Measurements from ENCODE around the gene SPTAN1. TPM values are rescaled to one million over a fixed set of nuclear protein-coding genes. Genes with fewer than 3 reads are reported as not detected.
A peak's percentile ranks its signal among the peaks of the same experiment; 100 is the strongest.

Gene SPTAN1
- total and polyA plus RNA-seq, 8 donors = 58.6 to 155 (median 90.9) TPM

- 73 to 85% methylated on average over 2 of the region's 2 CpGs for WGBS, 2 donors
- no peak for FAIRE-seq
- Histone ChIP-seq H3K9me3 (no peaks in the 10 kb centered on the region), H3K27me3 (no peaks in the 10 kb centered on the region), H3K36me3 (no peaks in the 10 kb centered on the region), H3K4me1 (peaks cover 0 to 18% (median 9%) of the 10 kb centered on the region in 3 donors), H3K27ac (no peak overlapping the region), H3K4me3 (no peak overlapping the region)
- no peak for TF ChIP-seq CTCF (IDR thresholded peaks at IDR 0.05)
- intact Hi-C loops (cut with DNase I) = no loop called here
- no peak for ATAC-seq
- no peak for DNase-seq
These were observed 2.2 kb upstream of the SPTAN1 start for GRCh38 chr9:128550226-128550625.

GRCh38 chr9:128550770-128551656, 1.4 kb upstream of the SPTAN1 start:
- DNase-seq (no peak), FAIRE-seq (no peak), ATAC-seq (no peak)
- Histone ChIP-seq H3K27me3 (no peaks in the 10 kb centered on the region), H3K4me1 (peaks cover 0 to 24% (median 9%) of the 10 kb centered on the region in 3 donors), H3K27ac (peak overlapping the region; percentile 52 to 77 (median 61)), H3K36me3 (no peaks in the 10 kb centered on the region), H3K4me3 (no peak overlapping the region), H3K9me3 (no peaks in the 10 kb centered on the region)
- 64 to 65% methylated on average over 11 of the region's 11 CpGs for WGBS, 2 donors
- TF ChIP-seq CTCF (IDR thresholded peaks at IDR 0.05) = no peak
- intact Hi-C loops (cut with DNase I) = no loop called here

- no peaks in the 10 kb centered on the region for H3K27me3 ChIP-seq
- no peak for FAIRE-seq
- H3K36me3 ChIP-seq = no peaks in the 10 kb centered on the region
- peak overlapping the region; percentile 52 to 77 (median 61) for H3K27ac ChIP-seq
- peak overlapping the region; percentile 95 to 99 (median 96) for H3K4me3 ChIP-seq
- no peak for ATAC-seq
- H3K4me1 ChIP-seq = peaks cover 7 to 24% (median 9%) of the 10 kb centered on the region in 3 donors
- intact Hi-C loops (cut with DNase I) = no loop called here
- no peak for TF ChIP-seq CTCF (IDR thresholded peaks at IDR 0.05)
- no peaks in the 10 kb centered on the region for H3K9me3 ChIP-seq
- WGBS, 2 donors = 3% methylated on average over 22 of the region's 22 CpGs
- no peak for DNase-seq
These were observed 682 bp upstream of the SPTAN1 start for GRCh38 chr9:128551657-128552152.

GRCh38 chr9:128552744-128553440, 505 bp downstream of the SPTAN1 start:
- no peaks in the 10 kb centered on the region for H3K9me3 ChIP-seq
- ATAC-seq (peak; percentile 39 to 58 (median 47)), FAIRE-seq (no peak), DNase-seq (peak in 4 of 6 donors; percentile 49 to 85 (median 70))
- H3K27ac ChIP-seq = peak overlapping the region; percentile 83 to 95 (median 90)
- TF ChIP-seq CTCF (IDR thresholded peaks at IDR 0.05) = no peak
- peaks cover 9 to 24% (median 14%) of the 10 kb centered on the region in 3 donors for H3K4me1 ChIP-seq
- no peaks in the 10 kb centered on the region for H3K27me3 ChIP-seq
- intact Hi-C loops (cut with DNase I) = no loop called here
- WGBS, 2 donors = 1% methylated on average over 34 to 59 of the region's 59 CpGs
- no peaks in the 10 kb centered on the region for H3K36me3 ChIP-seq
- peak overlapping the region; percentile 95 to 99 (median 96) for H3K4me3 ChIP-seq
